HepG2 (cell line): ENCODE data around the gene PRDM15. TPM values are rescaled to one million over a fixed set of nuclear protein-coding genes. Genes with fewer than 3 reads are reported as not detected.

Source experiments
- ATF3 ChIP-seq: sonication (generic); formaldehyde crosslinking; IDR thresholded peaks from 2 replicates; pipeline ENCODE4 v1.4.0; 2020; ENCODE audit warnings: missing genetic modification reagents
- ATF7 ChIP-seq, 2 experiments: fragments of 450-650 bp in 1 of 2; sonication (generic) in 1 of 2; formaldehyde crosslinking in 1 of 2; IDR thresholded peaks; 2 replicates each; pipeline versions ENCODE4 v1.4.0 to v1.6.1; 2016 to 2020; ENCODE audit warnings: antibody characterized with exemption in 1 of 2, mild to moderate bottlenecking in 1 of 2, missing genetic modification reagents in 1 of 2
- BORCS8-MEF2B ChIP-seq: sonication (generic); formaldehyde crosslinking; IDR thresholded peaks from 2 replicates; pipeline ENCODE4 v1.8.0; 2022; ENCODE audit warnings: mild to moderate bottlenecking, missing genetic modification reagents
- ELF3 ChIP-seq: IDR thresholded peaks from 2 replicates; pipeline ENCODE4 v1.6.1; 2016; ENCODE audit warnings: missing genetic modification reagents, missing compliant biosample characterization
- ETV5 ChIP-seq: IDR thresholded peaks from 2 replicates; pipeline ENCODE4 v1.6.1; 2018; ENCODE audit warnings: missing biosample characterization, missing genetic modification reagents, inconsistent platforms, borderline replicate concordance
- FOXA1 ChIP-seq, 2 experiments: fragments of 450-650 bp in 1 of 2; sonication (generic) in 1 of 2; formaldehyde crosslinking in 1 of 2; IDR thresholded peaks; 2 replicates each; pipeline versions ENCODE4 v1.4.0 to v1.6.1; 2016 to 2020; ENCODE audit warnings: missing genetic modification reagents in 1 of 2
- FOXK2 ChIP-seq: fragments of 450-650 bp; IDR thresholded peaks from 2 replicates; pipeline ENCODE4 v1.6.1; 2016
- GABPB1 ChIP-seq: IDR thresholded peaks from 2 replicates; pipeline ENCODE4 v1.6.1; 2016; ENCODE audit warnings: mild to moderate bottlenecking, missing genetic modification reagents, moderate library complexity, missing compliant biosample characterization
- GTF3A ChIP-seq: sonication (generic); formaldehyde crosslinking; conservative IDR thresholded peaks from 2 replicates; pipeline ENCODE4 v1.4.0; 2020; ENCODE audit warnings: mild to moderate bottlenecking, missing genetic modification reagents
- RARA ChIP-seq: IDR thresholded peaks from 2 replicates; pipeline ENCODE4 v1.6.1; 2016; ENCODE audit warnings: missing genetic modification reagents, missing compliant biosample characterization
- RERE ChIP-seq: IDR thresholded peaks from 2 replicates; pipeline ENCODE4 v1.6.1; 2016; ENCODE audit warnings: low read depth, missing genetic modification reagents, missing compliant biosample characterization
- SIX4 ChIP-seq: sonication (generic); formaldehyde crosslinking; IDR thresholded peaks from 2 replicates; pipeline ENCODE4 v1.4.0; 2020; ENCODE audit warnings: missing genetic modification reagents
- SKIL ChIP-seq: sonication (generic); formaldehyde crosslinking; IDR thresholded peaks from 2 replicates; pipeline ENCODE4 v1.8.0; 2022; ENCODE audit warnings: missing genetic modification reagents, mild to moderate bottlenecking, moderate library complexity, borderline replicate concordance
- ZBTB7A ChIP-seq: sonication (generic); formaldehyde crosslinking; IDR thresholded peaks from 2 replicates; pipeline ENCODE4 v1.8.0; 2022; ENCODE audit warnings: mild to moderate bottlenecking, missing genetic modification reagents
- ZEB1 ChIP-seq: IDR thresholded peaks from 2 replicates; pipeline ENCODE4 v1.6.1; 2012; ENCODE audit warnings: mild to moderate bottlenecking, low read depth, inconsistent platforms; ENCODE audit not compliant: insufficient replicate concordance
- ZFAT ChIP-seq: sonication (generic); formaldehyde crosslinking; conservative IDR thresholded peaks from 2 replicates; pipeline ENCODE4 v1.8.1; 2023; ENCODE audit warnings: missing genetic modification reagents, inconsistent platforms
- ZFX ChIP-seq: sonication (generic); formaldehyde crosslinking; IDR thresholded peaks from 2 replicates; pipeline ENCODE4 v1.4.0; 2020; ENCODE audit warnings: mild to moderate bottlenecking, low read depth, missing genetic modification reagents, moderate library complexity
- ZNF589 ChIP-seq: sonication (generic); formaldehyde crosslinking; conservative IDR thresholded peaks from 2 replicates; pipeline ENCODE4 v1.8.0; 2022; ENCODE audit warnings: mild to moderate bottlenecking, moderate library complexity, missing genetic modification reagents
- ZNF746 ChIP-seq: sonication (generic); formaldehyde crosslinking; IDR thresholded peaks from 2 replicates; pipeline ENCODE4 v1.8.0; 2022; ENCODE audit warnings: mild to moderate bottlenecking, missing genetic modification reagents
- ZSCAN25 ChIP-seq: sonication (generic); formaldehyde crosslinking; IDR thresholded peaks from 2 replicates; pipeline ENCODE4 v1.8.0; 2022; ENCODE audit warnings: mild to moderate bottlenecking, missing genetic modification reagents
- polyA plus RNA-seq, 8 experiments: library from polyadenylated mRNA; depleted of rRNA in 3 of 8; stranded (reverse) in 7 of 8; unstranded in 1 of 8; fragments of >200 nt; fragmentation: Illumina TruSeq in 4 of 8; extraction: Trizol in 4 of 8; gene quantifications; 2 replicates each; pipeline versions ENCODE4 v1.2.1 to v1.2.3, GENCODE V29; 2011 to 2016; ENCODE audit warnings: low read depth in 4 of 8, missing spikeins in 1 of 8, mixed read lengths in 1 of 8; ENCODE audit not compliant: insufficient read depth in 1 of 8
- total RNA-seq, 5 experiments: library from RNA; depleted of rRNA; stranded (reverse); fragments of >200 nt; fragmentation: Illumina TruSeq; extraction: Trizol; gene quantifications; 2 replicates each; pipeline ENCODE4 v1.2.3, GENCODE V29; 2016; ENCODE audit warnings: low read depth in 1 of 5

Gene PRDM15
- total and polyA plus RNA-seq, 2 of the 13 experiments (the other 11 are each of a cell fraction or from before 2014, with no cell fraction given), result 4.0 to 6.9 TPM

GRCh38 chr21:41750532-41751151 is 128.5 kb downstream of the PRDM15 start (continued):
- TF ChIP-seq SKIL, result peak; percentile 24; the same call in 1 of the 2 replicates
- 0 out of 2 replicates have a peak, but pooled peaks have one; percentile 34 for TF ChIP-seq SIX4
- peak; percentile 78 for TF ChIP-seq ZNF746 (CRISPR knock-in tag)
- peak; percentile 33; the same call in 1 of the 2 replicates for TF ChIP-seq ELF3
- no peak for TF ChIP-seq ZEB1
- TF ChIP-seq ZSCAN25 (CRISPR knock-in tag), result peak; percentile 87
- peak; percentile 16; the same call in 1 of the 2 replicates for TF ChIP-seq ZFX (CRISPR knock-in tag)
- no peak for TF ChIP-seq ZNF589 (CRISPR knock-in tag)
- no peak for TF ChIP-seq GTF3A (CRISPR knock-in tag)
- TF ChIP-seq ZBTB7A (CRISPR knock-in tag), result peak; percentile 65; the same call in 1 of the 2 replicates
- 0 out of 2 replicates have a peak, but pooled peaks have one; percentile 35 for TF ChIP-seq FOXK2
- TF ChIP-seq ATF7 (IDR thresholded peaks at IDR 0.05), result no peak
- peak; percentile 60; the same call in 1 of the 2 replicates for TF ChIP-seq ATF7 (CRISPR knock-in tag; IDR thresholded peaks at IDR 0.05)
- peak; percentile 19; the same call in 1 of the 2 replicates for TF ChIP-seq ETV5 (CRISPR knock-in tag)
- no peak for TF ChIP-seq FOXA1 (IDR thresholded peaks at IDR 0.05)
- TF ChIP-seq FOXA1 (CRISPR knock-in tag; IDR thresholded peaks at IDR 0.05), result peak; percentile 77
- 0 out of 2 replicates have a peak, but pooled peaks have one; percentile 41 for TF ChIP-seq RERE
- TF ChIP-seq ZFAT (CRISPR knock-in tag), result no peak
- TF ChIP-seq ATF3, result 0 out of 2 replicates have a peak, but pooled peaks have one; percentile 46
- peak; percentile 44; the same call in 1 of the 2 replicates for TF ChIP-seq BORCS8-MEF2B (CRISPR knock-in tag)
- TF ChIP-seq GABPB1 (CRISPR knock-in tag), result peak; percentile 32; the same call in 1 of the 2 replicates
- TF ChIP-seq RARA, result peak; percentile 93
